Testis (tissue), 3 donors: ENCODE measurements around the gene TCF7. TPM values are rescaled to one million over a fixed set of nuclear protein-coding genes. Genes with fewer than 3 reads are reported as not detected.

ENCODE experiments used
- DNase-seq: peaks from one replicate; pipeline ENCODE4 v3.0.0-alpha.2; 2019
- H3K27ac ChIP-seq, 2 donors: fragments of 200-600 bp; sonication (generic); one replicate each; pipeline ENCODE4 v1.5.1; 2019
- H3K27me3 ChIP-seq: fragments of 200-600 bp; sonication (generic); one replicate; pipeline ENCODE4 v1.5.1; 2019
- H3K36me3 ChIP-seq: fragments of 200-600 bp; sonication (generic); one replicate; pipeline ENCODE4 v1.5.1; 2017; ENCODE audit warnings: low read depth; ENCODE audit errors: missing control alignments
- H3K4me1 ChIP-seq: fragments of 200-600 bp; sonication (generic); one replicate; pipeline ENCODE4 v1.5.1; 2019
- H3K4me3 ChIP-seq, 2 donors: fragments of 200-600 bp; sonication (generic); one replicate each; pipeline ENCODE4 v1.5.1; 2017 to 2019
- H3K9me3 ChIP-seq: fragments of 200-600 bp; sonication (generic); one replicate; pipeline ENCODE4 v1.5.1; 2017
- CTCF ChIP-seq, 3 experiments: fragments of 450-650 bp in 2 of 3; fragments of 200-600 bp in 1 of 3; sonication (generic) in 1 of 3; IDR thresholded peaks; one replicate each; pipeline ENCODE4 v1.5.1; 2016 to 2019; ENCODE audit warnings: antibody characterized with exemption in 3 of 3, mild to moderate bottlenecking in 2 of 3, moderate library complexity in 1 of 3
- POLR2A ChIP-seq: fragments of 450-650 bp; IDR thresholded peaks from one replicate; pipeline ENCODE4 v1.6.1; 2017; ENCODE audit warnings: antibody characterized with exemption, mild to moderate bottlenecking, moderate library complexity
- WGBS, 2 donors: methylation state at CpG; one replicate each; pipeline ENCODE4 v1.1.5; 2018; 5-methylcytosine and 5-hydroxymethylcytosine counted together
- intact Hi-C: fragments of 100-400 bp; cut with DNase I; formaldehyde crosslinking; loops from one replicate; pipeline ENCODE4 v1.15.1; 2023; ENCODE audit warnings: low total_unique reads
- polyA plus RNA-seq: library from polyadenylated mRNA; stranded (reverse); fragments of 350-450 nt; fragmentation: Illumina TruSeq; extraction: RNeasy Lipid Tissue Mini Kit (QIAGEN cat#74804); gene quantifications from one replicate; pipeline ENCODE4 v1.2.3, GENCODE V29; 2014; ENCODE audit warnings: low read depth, low replicate concordance; ENCODE audit not compliant: insufficient read depth
- total RNA-seq, 2 donors: library from RNA; depleted of rRNA; stranded (reverse); fragments of >200 nt; gene quantifications; one replicate each; pipeline ENCODE4 v1.2.3, GENCODE V29; 2016

The TCF7 gene
- total and polyA plus RNA-seq, 3 donors from 2014 or later, result 9.9 to 16.1 (median 15.2) TPM

GRCh38 chr5:134084570-134084969, 29.9 kb upstream of the TCF7 start:
- H3K27ac ChIP-seq, result no peak overlapping the region
- no peaks in the 10 kb centered on the region for H3K4me1 ChIP-seq
- WGBS, 2 donors, result 48 to 63% methylated on average over 2 of the region's 2 CpGs
- TF ChIP-seq CTCF (IDR thresholded peaks at IDR 0.05) (no peak), POLR2A (no peak)
- intact Hi-C loops, result no loop called here
- no peaks in the 10 kb centered on the region for H3K9me3 ChIP-seq
- no peak overlapping the region for H3K4me3 ChIP-seq
- no peaks in the 10 kb centered on the region for H3K36me3 ChIP-seq
- DNase-seq, result no peak
- H3K27me3 ChIP-seq, result no peaks in the 10 kb centered on the region

DNA sequence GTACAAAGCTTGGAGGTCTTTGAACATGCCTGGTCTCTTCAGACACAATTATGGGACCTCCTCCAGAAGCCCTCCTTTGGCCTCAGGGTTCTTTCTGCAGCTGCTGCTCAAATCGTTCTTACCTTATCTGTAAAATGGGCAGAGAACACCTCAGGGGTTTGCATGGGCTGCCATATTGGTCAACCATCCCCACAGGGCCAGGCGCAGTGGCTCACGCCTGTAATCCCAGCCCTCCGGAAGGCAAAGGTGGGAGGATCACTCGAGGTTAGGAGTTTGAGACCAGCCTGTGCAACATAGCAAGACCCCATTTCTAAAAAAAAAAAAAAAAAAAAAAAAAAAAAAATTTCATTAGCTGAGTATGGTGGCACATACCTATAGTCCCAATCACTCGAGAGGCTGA, 29.1 kb upstream of the TCF7 start:
- no peak for DNase-seq

GRCh38 chr5:134086225-134086942, 28.1 kb upstream of the TCF7 start:
- intact Hi-C loops, result no loop called here
- TF ChIP-seq POLR2A (no peak), CTCF (IDR thresholded peaks at IDR 0.05) (no peak)
- DNase-seq, result no peak
- Histone ChIP-seq H3K27me3 (no peaks in the 10 kb centered on the region), H3K9me3 (no peaks in the 10 kb centered on the region), H3K36me3 (no peaks in the 10 kb centered on the region), H3K4me1 (peaks cover 3% of the 10 kb centered on the region), H3K27ac (no peak overlapping the region), H3K4me3 (no peak overlapping the region)
- 86 to 89% methylated on average over 8 of the region's 8 CpGs for WGBS, 2 donors

More for the DNA sequence above, 29.1 kb upstream of the TCF7 start:
- intact Hi-C loops, result no loop called here
- H3K27me3 ChIP-seq, result no peaks in the 10 kb centered on the region
- no peak overlapping the region for H3K27ac ChIP-seq
- 91% methylated on average over 6 of the region's 6 CpGs for WGBS, 2 donors
- peaks cover under 1% of the 10 kb centered on the region for H3K4me1 ChIP-seq
- H3K36me3 ChIP-seq, result no peaks in the 10 kb centered on the region
- no peak for TF ChIP-seq CTCF (IDR thresholded peaks at IDR 0.05)
- TF ChIP-seq POLR2A, result no peak
- H3K9me3 ChIP-seq, result no peaks in the 10 kb centered on the region
- H3K4me3 ChIP-seq, result no peak overlapping the region

DNA sequence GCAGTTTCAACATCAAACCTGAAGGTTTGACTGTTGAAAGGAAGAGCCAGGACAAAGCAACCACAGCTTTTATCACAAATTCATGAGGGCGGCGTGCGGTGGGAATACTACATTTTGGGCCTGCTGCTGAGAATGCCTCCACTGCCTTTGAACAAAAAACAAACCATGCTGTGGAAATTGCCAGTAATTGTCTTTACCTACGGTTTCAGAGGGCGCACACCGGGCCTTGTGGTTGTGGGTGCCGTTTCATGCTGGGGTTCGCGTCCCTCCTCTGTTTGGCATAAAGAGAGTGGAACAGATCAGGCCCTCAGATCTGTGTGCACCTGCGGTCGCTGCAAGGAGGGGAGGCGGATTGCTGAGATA, 27.6 kb upstream of the TCF7 start:
- Histone ChIP-seq H3K27me3 (no peaks in the 10 kb centered on the region), H3K36me3 (no peaks in the 10 kb centered on the region), H3K27ac (no peak overlapping the region), H3K4me3 (no peak overlapping the region), H3K4me1 (peaks cover 3% of the 10 kb centered on the region), H3K9me3 (no peaks in the 10 kb centered on the region)
- DNase-seq, result no peak
- 93 to 94% methylated on average over 11 to 12 of the region's 12 CpGs for WGBS, 2 donors
- intact Hi-C loops, result no loop called here
- TF ChIP-seq POLR2A (no peak), CTCF (IDR thresholded peaks at IDR 0.05) (no peak)

DNA sequence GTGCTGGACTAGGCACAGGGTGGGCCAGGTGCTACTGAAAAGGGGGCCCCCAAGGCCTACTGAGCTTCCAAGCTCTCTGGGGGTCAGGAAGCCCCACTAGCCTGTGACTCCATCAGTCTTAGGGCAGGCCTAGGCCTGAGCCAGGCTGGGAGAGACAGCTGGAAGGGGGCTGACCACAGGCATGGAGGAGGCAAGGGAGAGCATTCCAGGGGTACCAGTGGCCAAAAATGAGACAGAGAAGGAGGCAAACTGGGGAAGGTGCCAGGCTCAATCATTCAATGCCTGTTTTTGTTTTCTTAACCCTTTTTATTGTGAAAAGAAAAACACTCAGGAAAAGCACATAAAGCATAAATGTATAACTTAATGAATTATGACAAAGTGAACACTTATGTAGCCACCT, 26.2 kb upstream of the TCF7 start:
- DNase-seq, result no peak
- H3K4me1 ChIP-seq, result peaks cover 3% of the 10 kb centered on the region
- intact Hi-C loops, result no loop called here

More for the DNA sequence above, 26.2 kb upstream of the TCF7 start:
- Histone ChIP-seq H3K9me3 (no peaks in the 10 kb centered on the region), H3K4me3 (no peak overlapping the region), H3K27me3 (no peaks in the 10 kb centered on the region), H3K36me3 (no peaks in the 10 kb centered on the region), H3K27ac (no peak overlapping the region)
- TF ChIP-seq POLR2A, result no peak
- TF ChIP-seq CTCF (IDR thresholded peaks at IDR 0.05), result no peak
